ENCODE measurements around the gene SERINC2.

DNA sequence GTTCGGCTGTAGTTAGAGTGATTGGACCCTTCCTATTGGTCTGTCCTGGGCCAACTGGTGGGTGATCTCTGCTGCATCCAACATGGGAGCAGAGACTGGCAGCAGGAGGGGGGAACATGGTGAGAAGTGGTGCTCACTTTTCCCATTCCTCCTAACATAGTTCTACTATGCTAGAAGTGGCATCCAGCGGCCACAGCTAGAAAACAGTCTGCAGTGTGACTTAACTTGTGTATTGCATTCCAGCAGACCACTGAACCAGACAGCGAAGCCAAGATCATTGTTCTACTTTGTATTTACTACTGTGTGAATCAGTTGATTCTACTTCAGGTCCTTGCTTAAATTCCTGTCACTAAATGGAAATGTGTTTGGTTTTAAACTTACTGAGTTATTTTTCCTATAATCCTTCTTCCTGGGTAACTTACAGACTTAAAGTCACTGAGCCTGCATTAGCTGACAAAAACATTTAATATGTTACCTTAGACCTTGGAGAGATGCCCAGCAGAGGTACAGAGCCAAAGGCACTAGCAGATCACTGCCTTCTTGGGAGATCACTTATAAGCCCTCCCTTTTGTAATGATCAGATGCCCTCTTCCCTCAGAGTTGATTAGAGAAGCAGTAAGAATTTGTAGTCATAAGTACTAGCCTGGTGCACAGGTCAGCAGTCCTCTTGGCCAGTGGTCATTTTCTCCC is 48.3 kb upstream of the SERINC2 start:
- no peak for TF ChIP-seq CTBP1 (IDR thresholded peaks at IDR 0.05; ENCODE audit: borderline replicate concordance)
- no peak for TF ChIP-seq ELF4 (IDR thresholded peaks at IDR 0.05)
- TF ChIP-seq SP1 (IDR thresholded peaks at IDR 0.05) = no peak
- no peak for TF ChIP-seq NFRKB (IDR thresholded peaks at IDR 0.05)
- no peak for TF ChIP-seq FOXK2 (IDR thresholded peaks at IDR 0.05)
- TF ChIP-seq ARNT (IDR thresholded peaks at IDR 0.05) = no peak
- TF ChIP-seq PKNOX1 (IDR thresholded peaks at IDR 0.05) = no peak
